ENCODE data around the gene ARHGAP9. TPM values are rescaled to one million over a fixed set of nuclear protein-coding genes. Genes with fewer than 3 reads are reported as not detected.

The ARHGAP9 gene
- total RNA-seq: 1 to 10 TPM; 3.4 to 4.2 TPM

- H3K9me3 ChIP-seq: no peaks in the 10 kb centered on the region
- DNase-seq (ENCODE audit: low spot score): no peak
- no peak within 1 kb of the TSS for H3K4me3 ChIP-seq
- H3K4me1 ChIP-seq: peaks cover 0 to 18% of the 10 kb centered on the region in 2 donors
- TF ChIP-seq CTCF (IDR thresholded peaks at IDR 0.05): no peak
- no peaks in the 10 kb centered on the region for H3K36me3 ChIP-seq
- peaks cover 16 to 20% of the 10 kb centered on the region in 2 donors for H3K27me3 ChIP-seq
- H3K27ac ChIP-seq: peak within 1 kb of the TSS; percentile 7 to 49
Observed at GRCh38 chr12:57479376-57480115, at the start of gene ARHGAP9. Gene ARHGAP9 (minus strand): TSS chr12:57479866. CDS start chr12:57479406, 460 bp downstream.

GRCh38 chr12:57528831-57529555, 49.3 kb upstream of the ARHGAP9 start:
- Histone ChIP-seq H3K4me3 (no peak overlapping the region), H3K36me3 (peaks cover 100% of the 10 kb centered on the region), H3K4me1 (peaks cover 0 to 22% of the 10 kb centered on the region in 2 donors), H3K27me3 (no peaks in the 10 kb centered on the region), H3K9me3 (no peaks in the 10 kb centered on the region), H3K27ac (no peak overlapping the region)
- no peak for TF ChIP-seq CTCF (IDR thresholded peaks at IDR 0.05)
- no peak for DNase-seq (ENCODE audit: low spot score)

- TF ChIP-seq CTCF (IDR thresholded peaks at IDR 0.05): no peak
- H3K27me3 ChIP-seq: no peaks in the 10 kb centered on the region
- H3K4me1 ChIP-seq: peaks cover 0 to 30% of the 10 kb centered on the region in 2 donors
- H3K36me3 ChIP-seq: peaks cover 93% of the 10 kb centered on the region
- H3K9me3 ChIP-seq: no peaks in the 10 kb centered on the region
- DNase-seq (ENCODE audit: low spot score): no peak
- H3K4me3 ChIP-seq: no peak overlapping the region
- no peak overlapping the region for H3K27ac ChIP-seq
Observed at GRCh38 chr12:57528176-57528575, 48.5 kb upstream of the ARHGAP9 start.

- Histone ChIP-seq H3K4me1 (peaks cover 0 to 32% of the 10 kb centered on the region in 2 donors), H3K36me3 (peaks cover 83% of the 10 kb centered on the region), H3K9me3 (no peaks in the 10 kb centered on the region), H3K27me3 (no peaks in the 10 kb centered on the region), H3K27ac (no peak overlapping the region), H3K4me3 (no peak overlapping the region)
- DNase-seq (ENCODE audit: low spot score): no peak
- no peak for TF ChIP-seq CTCF (IDR thresholded peaks at IDR 0.05)
Observed at GRCh38 chr12:57527184-57527583, 47.5 kb upstream of the ARHGAP9 start.

- no peak overlapping the region for H3K27ac ChIP-seq
- no peaks in the 10 kb centered on the region for H3K27me3 ChIP-seq
- DNase-seq (ENCODE audit: low spot score): no peak
- H3K4me3 ChIP-seq: no peak overlapping the region
- H3K4me1 ChIP-seq: peaks cover 0 to 37% of the 10 kb centered on the region in 2 donors
- peaks cover 77% of the 10 kb centered on the region for H3K36me3 ChIP-seq
- no peak for TF ChIP-seq CTCF (IDR thresholded peaks at IDR 0.05)
- no peaks in the 10 kb centered on the region for H3K9me3 ChIP-seq
Observed at GRCh38 chr12:57526477-57527126, 46.9 kb upstream of the ARHGAP9 start.
